Left lung (tissue), 10 donors: ENCODE data around the gene OR4F15. TPM values are rescaled to one million over a fixed set of nuclear protein-coding genes. Genes with fewer than 3 reads are reported as not detected.
"Not testable (repeated sequence)": the region's sequence is repeated elsewhere in the genome, so short reads cannot be mapped to it uniquely, and the experiment has no call there.

Experiments
- ATAC-seq: fragments of 200-7000 bp; cut with Tn5 transposase; one replicate; pipeline ENCODE4 v1.9.1; 2020; ENCODE audit warnings: moderate library complexity
- DNase-seq, 4 donors: peaks; one replicate each; pipeline ENCODE4 v3.0.0-alpha.2; 2013 to 2020
- H3K27ac ChIP-seq, 2 donors: fragments of 200-600 bp; sonication (generic) in 1 of 2; one replicate each; pipeline versions ENCODE4 v1.5.0 to v1.8.0; 2020 to 2021
- H3K27me3 ChIP-seq, 2 donors: fragments of 200-600 bp; sonication (generic) in 1 of 2; one replicate each; pipeline versions ENCODE4 v1.5.0 to v1.8.0; 2020 to 2021
- H3K36me3 ChIP-seq, 2 donors: fragments of 200-600 bp; sonication (generic) in 1 of 2; one replicate each; pipeline versions ENCODE4 v1.5.0 to v1.8.0; 2020 to 2021
- H3K4me1 ChIP-seq, 2 donors: fragments of 200-600 bp; one replicate each; pipeline ENCODE4 v1.8.0; 2021
- H3K4me3 ChIP-seq, 2 donors: fragments of 200-600 bp; sonication (generic) in 1 of 2; one replicate each; pipeline versions ENCODE4 v1.5.0 to v1.8.0; 2020 to 2021; ENCODE audit warnings: mild to moderate bottlenecking in 1 of 2
- H3K9me3 ChIP-seq, 2 donors: fragments of 200-600 bp; sonication (generic) in 1 of 2; one replicate each; pipeline versions ENCODE4 v1.5.0 to v1.8.0; 2020 to 2021
- intact Hi-C, 2 donors: fragments of 100-400 bp; cut with DNase I; formaldehyde crosslinking; loops; one replicate each; pipeline versions ENCODE4 v1.11.2 to v1.14.2; 2022
- polyA plus RNA-seq, 6 donors: library from polyadenylated mRNA; unstranded; fragments of 120-200 nt; gene quantifications; one replicate each; pipeline ENCODE4 v1.2.1, GENCODE V29; 2013; ENCODE audit not compliant: insufficient read length in 6 of 6
- total RNA-seq, 2 donors: library from RNA; stranded (reverse); fragmentation: NEBNext Ultra II Directional; extraction: Animal tissue kit (Norgen Biotek cat#: 25700); gene quantifications; one replicate each; pipeline ENCODE4 v1.2.1, GENCODE V29; 2021
- TF ChIP-seq, protein P1 (sequence below), 2 donors: fragments of 200-600 bp; sonication (generic) in 1 of 2; IDR thresholded peaks; one replicate each; pipeline versions ENCODE4 v1.5.0 to v1.8.0; 2021; ENCODE audit warnings: antibody characterized with exemption in 2 of 2
- donor health status: DM: no; HTN: yes; CAD: no.
- donor health status: DM: no; HTN: no; CAD: no.

The OR4F15 gene
- total and polyA plus RNA-seq, 8 donors: not detected

DNA sequence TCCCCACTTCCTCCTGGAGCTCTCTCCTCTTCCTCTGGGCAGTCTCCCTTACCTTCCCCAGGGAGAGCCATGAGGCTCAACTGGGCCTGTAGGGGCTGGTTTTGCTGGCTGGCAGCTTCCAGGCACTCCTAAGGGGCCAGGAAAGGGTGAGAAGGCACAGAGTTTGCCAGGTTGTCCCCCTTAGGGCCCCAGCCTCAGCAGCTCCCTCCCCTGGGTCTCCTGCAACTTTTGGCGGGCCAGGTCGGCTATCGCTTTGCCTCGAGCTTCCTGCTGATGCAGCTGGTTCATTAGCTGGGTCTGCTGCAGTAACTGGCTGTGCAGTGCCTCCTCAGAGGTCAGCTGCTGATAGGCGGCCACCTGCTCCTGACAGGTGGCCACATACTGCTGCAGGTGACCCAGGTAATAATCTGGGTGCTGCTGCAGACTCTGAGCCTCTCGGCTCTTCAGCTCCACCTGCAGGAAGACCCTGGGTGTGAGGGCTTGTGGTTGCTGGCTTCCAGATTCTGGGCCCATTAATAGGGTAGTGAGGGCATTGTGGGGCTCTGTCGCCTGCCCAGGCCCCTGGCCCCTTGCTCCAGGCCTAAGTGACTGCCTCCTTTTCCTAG, 38.4 kb upstream of the OR4F15 start:
- peaks cover 0 to 4% of the 10 kb centered on the region in 2 donors for H3K36me3 ChIP-seq
- no peak overlapping the region for H3K27ac ChIP-seq
- DNase-seq: peak in 1 of 4 donors; percentile 41
- H3K9me3 ChIP-seq: no peaks in the 10 kb centered on the region
- ATAC-seq: no peak
- intact Hi-C loops: no loop called here
- no peaks in the 10 kb centered on the region for H3K27me3 ChIP-seq
- H3K4me3 ChIP-seq: no peak overlapping the region
- H3K4me1 ChIP-seq: no peaks in the 10 kb centered on the region
- TF ChIP-seq, protein P1, sequence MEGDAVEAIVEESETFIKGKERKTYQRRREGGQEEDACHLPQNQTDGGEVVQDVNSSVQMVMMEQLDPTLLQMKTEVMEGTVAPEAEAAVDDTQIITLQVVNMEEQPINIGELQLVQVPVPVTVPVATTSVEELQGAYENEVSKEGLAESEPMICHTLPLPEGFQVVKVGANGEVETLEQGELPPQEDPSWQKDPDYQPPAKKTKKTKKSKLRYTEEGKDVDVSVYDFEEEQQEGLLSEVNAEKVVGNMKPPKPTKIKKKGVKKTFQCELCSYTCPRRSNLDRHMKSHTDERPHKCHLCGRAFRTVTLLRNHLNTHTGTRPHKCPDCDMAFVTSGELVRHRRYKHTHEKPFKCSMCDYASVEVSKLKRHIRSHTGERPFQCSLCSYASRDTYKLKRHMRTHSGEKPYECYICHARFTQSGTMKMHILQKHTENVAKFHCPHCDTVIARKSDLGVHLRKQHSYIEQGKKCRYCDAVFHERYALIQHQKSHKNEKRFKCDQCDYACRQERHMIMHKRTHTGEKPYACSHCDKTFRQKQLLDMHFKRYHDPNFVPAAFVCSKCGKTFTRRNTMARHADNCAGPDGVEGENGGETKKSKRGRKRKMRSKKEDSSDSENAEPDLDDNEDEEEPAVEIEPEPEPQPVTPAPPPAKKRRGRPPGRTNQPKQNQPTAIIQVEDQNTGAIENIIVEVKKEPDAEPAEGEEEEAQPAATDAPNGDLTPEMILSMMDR (IDR thresholded peaks at IDR 0.05): no peak

DNA sequence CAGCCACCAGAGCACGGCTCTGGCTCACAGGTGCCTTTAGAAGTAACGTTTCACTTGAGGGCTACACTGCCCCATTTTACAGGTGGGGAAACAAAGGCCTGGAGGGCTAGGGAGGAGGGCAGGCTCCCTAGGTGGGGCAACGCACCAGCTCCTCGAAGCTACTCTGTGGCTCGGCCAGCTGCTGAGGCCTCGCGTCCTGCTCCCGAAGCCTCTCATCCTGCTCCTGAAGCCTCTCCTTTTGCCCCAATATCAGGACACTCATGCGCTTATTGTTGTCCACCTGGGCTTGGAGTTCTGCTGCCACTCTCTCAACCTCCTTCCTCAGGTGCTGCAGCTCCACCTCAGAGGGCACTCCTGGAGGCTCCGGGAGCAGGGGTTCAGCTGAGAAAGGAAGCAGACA, 36.9 kb upstream of the OR4F15 start:
- DNase-seq (peak in 1 of 4 donors; percentile 39), ATAC-seq (no peak)
- intact Hi-C loops: no loop called here
- Histone ChIP-seq H3K27me3 (no peaks in the 10 kb centered on the region), H3K27ac (no peak overlapping the region), H3K4me3 (no peak overlapping the region), H3K9me3 (no peaks in the 10 kb centered on the region), H3K36me3 (peaks cover 0 to 4% of the 10 kb centered on the region in 2 donors), H3K4me1 (no peaks in the 10 kb centered on the region)
- TF ChIP-seq, protein P1 (IDR thresholded peaks at IDR 0.05): no peak

DNA sequence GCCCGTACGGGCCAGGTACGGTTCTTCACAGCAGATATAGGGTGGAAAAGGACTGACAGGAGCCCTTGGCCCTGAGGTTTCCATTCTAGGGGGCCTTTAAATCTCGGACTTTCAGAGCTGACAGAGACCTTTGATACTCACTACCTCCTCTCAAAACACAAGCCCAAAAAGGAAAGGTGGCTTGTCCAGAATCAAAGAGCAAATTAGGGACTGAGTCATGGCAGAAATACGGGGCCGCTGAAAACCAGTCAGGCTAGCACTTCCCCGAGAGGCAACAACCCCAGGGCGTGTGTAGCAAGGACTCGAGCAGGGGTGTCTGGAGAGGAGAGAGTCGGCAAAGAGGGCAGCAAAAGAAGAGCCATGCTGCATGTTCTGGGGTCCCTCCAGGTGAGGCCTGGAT, 33.4 kb upstream of the OR4F15 start:
- H3K27ac ChIP-seq, H3K4me3 ChIP-seq, H3K27me3 ChIP-seq, ATAC-seq, H3K36me3 ChIP-seq, H3K9me3 ChIP-seq, intact Hi-C loops, DNase-seq, H3K4me1 ChIP-seq: not testable (repeated sequence)

DNA sequence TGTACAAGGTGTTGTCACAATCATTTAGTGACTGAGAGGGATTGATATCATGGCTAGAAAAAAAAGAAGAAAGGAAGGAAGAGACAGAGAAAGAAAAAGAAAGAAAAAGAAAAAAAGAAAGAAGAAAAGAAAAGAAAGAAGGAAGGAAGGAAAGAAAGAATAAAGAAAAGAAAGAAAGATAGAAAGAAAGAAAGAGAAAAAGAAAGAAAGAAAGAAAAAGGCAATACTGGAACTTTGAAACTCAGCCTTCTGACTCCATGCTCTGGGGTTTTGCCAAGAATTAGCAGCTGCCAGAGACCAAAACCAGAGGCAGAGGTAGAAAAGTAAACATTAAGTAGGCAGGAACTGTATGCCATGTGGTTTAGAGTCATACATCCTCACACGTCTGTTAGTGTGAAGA, 31.8 kb upstream of the OR4F15 start:
- intact Hi-C loops, H3K36me3 ChIP-seq, H3K4me1 ChIP-seq, H3K9me3 ChIP-seq, H3K4me3 ChIP-seq, H3K27me3 ChIP-seq, ATAC-seq, H3K27ac ChIP-seq: not testable (repeated sequence)
- DNase-seq: peak in 1 of 4 donors; percentile 16

DNA sequence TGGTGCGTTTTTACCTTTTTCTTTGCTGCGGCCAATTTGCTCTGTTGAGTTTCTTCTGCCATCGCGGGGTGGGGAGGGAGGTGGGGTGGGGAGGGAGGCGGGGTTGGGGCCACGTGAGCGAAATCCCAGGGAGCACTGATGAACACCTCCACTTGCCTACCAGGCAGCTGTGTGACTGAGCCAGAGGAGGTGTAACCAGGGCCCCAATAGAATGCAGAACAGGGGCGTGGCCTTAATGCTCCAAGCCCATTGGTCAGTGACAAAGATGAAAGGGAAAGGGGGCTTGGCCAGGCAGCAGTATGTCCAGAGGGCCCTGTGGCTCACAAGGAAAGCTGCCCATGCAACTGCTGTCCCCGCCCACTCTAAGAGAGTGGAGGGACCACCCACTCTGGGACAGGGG, 30.1 kb upstream of the OR4F15 start:
- no peaks in the 10 kb centered on the region for H3K9me3 ChIP-seq
- H3K4me1 ChIP-seq: no peaks in the 10 kb centered on the region
- DNase-seq (no peak), ATAC-seq (no peak)
- H3K4me3 ChIP-seq: no peak overlapping the region
- H3K27ac ChIP-seq: no peak overlapping the region
- TF ChIP-seq, protein P1 (IDR thresholded peaks at IDR 0.05): no peak
- no peaks in the 10 kb centered on the region for H3K36me3 ChIP-seq
- intact Hi-C loops: no loop called here
- H3K27me3 ChIP-seq: peaks cover 0 to 2% of the 10 kb centered on the region in 2 donors

DNA sequence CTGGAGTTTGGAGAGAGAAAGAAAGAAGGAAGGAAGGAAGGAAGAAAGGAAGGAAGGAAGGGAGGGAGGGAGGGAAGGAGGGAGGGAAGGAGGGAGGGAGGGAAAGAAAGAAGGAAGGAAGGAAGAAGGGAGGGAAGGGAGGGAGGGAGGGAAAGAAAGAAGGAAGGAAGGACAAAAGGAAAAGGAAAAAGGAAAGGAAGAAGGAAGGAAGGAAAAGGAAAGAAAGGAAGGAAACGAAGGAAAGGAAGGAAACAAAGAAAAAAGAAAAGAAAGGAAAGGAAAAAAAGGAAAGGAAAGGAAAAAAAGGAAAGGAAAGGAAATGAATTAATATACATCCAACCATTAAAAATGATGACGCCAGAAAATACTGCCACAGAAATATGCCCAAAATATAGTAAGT, 27.4 kb upstream of the OR4F15 start:
- Histone ChIP-seq H3K36me3 (no peaks in the 10 kb centered on the region), H3K27me3 (peaks cover 0 to 2% of the 10 kb centered on the region in 2 donors), H3K4me3 (no peak overlapping the region), H3K9me3 (no peaks in the 10 kb centered on the region), H3K27ac (no peak overlapping the region), H3K4me1 (no peaks in the 10 kb centered on the region)
- TF ChIP-seq, protein P1 (IDR thresholded peaks at IDR 0.05): no peak
- intact Hi-C loops: no loop called here
- ATAC-seq (no peak), DNase-seq (no peak)

DNA sequence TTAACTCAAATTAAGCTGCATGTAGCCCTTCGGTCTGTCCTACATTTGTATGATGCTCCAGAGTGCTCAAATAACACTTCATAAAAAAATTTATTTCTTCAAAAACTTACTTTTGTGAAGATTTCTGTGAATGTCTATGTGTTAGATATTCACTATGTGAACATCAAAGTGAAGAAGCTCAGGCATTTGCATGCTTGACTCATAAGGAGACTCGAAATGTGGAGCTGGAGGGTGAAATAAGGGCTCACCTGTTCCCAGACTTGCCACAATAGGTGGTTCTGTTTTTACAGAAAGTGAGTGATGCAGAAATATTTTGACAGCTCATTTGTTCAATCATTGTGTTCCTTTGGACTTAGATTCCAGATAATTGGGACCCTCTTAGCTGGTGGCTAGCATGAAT, 25.6 kb upstream of the OR4F15 start:
- ATAC-seq, H3K4me3 ChIP-seq, H3K4me1 ChIP-seq, H3K9me3 ChIP-seq, H3K36me3 ChIP-seq, intact Hi-C loops, H3K27me3 ChIP-seq, H3K27ac ChIP-seq, DNase-seq: not testable (repeated sequence)

DNA sequence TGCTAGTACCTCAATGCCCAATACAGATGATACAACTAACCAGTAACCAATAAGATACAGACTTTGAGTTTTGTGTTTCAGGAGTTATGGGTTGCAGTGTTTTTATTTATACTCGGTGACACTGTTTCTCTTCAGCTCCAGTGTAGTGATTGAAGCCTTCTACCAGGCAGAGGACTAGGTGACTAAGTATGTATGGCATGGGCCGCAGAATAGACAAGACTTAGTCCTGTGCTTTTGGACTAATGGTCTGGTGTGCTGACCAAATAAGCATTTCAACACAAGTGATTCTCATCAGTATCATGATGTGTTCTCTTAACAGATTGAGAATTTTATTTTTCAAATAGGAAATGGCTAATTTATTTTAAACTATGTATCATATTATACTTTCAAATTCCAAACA, 24.0 kb upstream of the OR4F15 start:
- DNase-seq, H3K36me3 ChIP-seq, H3K27me3 ChIP-seq, H3K9me3 ChIP-seq, H3K4me3 ChIP-seq, ATAC-seq, H3K27ac ChIP-seq, H3K4me1 ChIP-seq, intact Hi-C loops: not testable (repeated sequence)

DNA sequence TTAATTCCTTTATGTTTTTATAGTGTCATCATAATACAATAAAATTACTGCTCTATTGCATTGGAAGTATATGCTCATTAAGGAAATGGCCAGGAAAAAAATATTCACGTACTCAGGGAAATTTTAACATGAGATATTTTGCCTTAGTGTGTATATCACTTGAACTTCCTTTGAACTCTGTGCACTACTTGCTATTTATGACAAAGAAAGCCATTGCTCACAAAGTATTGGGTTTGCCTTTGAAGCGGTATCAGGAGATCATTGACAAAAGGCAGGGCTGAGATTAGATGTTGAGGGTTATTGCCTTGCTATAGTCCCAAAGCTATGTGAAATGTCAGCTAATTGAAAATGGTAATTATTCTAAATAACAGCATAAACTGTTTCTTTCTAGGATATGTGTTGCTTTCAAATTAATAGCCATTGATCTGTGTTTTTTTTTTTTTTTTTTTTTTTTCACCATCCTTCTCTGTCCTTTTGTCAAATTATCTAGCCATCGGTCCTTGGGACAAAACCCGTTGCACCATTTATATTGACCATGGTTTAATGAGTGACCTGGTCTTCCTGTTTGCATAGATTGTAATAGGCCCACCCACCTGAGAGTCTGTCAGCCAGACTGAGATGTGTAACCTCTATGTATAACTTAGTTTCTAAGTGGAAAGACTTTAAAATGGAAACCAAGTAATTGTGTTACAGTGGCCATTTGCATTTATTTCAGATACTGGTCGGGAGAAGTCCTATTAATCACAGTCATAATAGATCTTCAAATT, 23.3 kb upstream of the OR4F15 start:
- ATAC-seq, H3K27ac ChIP-seq, H3K27me3 ChIP-seq, intact Hi-C loops, H3K36me3 ChIP-seq, H3K4me1 ChIP-seq, DNase-seq, H3K9me3 ChIP-seq, H3K4me3 ChIP-seq: not testable (repeated sequence)
